Kidney tubule cell (primary cell): ENCODE results near the gene OPHN1.

Experiments used
- DNase-seq: peaks from one replicate; pipeline ENCODE4 v3.0.0-alpha.2; 2018; ENCODE audit warnings: low spot score

The OPHN1 gene, protein sequence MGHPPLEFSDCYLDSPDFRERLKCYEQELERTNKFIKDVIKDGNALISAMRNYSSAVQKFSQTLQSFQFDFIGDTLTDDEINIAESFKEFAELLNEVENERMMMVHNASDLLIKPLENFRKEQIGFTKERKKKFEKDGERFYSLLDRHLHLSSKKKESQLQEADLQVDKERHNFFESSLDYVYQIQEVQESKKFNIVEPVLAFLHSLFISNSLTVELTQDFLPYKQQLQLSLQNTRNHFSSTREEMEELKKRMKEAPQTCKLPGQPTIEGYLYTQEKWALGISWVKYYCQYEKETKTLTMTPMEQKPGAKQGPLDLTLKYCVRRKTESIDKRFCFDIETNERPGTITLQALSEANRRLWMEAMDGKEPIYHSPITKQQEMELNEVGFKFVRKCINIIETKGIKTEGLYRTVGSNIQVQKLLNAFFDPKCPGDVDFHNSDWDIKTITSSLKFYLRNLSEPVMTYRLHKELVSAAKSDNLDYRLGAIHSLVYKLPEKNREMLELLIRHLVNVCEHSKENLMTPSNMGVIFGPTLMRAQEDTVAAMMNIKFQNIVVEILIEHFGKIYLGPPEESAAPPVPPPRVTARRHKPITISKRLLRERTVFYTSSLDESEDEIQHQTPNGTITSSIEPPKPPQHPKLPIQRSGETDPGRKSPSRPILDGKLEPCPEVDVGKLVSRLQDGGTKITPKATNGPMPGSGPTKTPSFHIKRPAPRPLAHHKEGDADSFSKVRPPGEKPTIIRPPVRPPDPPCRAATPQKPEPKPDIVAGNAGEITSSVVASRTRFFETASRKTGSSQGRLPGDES

DNA sequence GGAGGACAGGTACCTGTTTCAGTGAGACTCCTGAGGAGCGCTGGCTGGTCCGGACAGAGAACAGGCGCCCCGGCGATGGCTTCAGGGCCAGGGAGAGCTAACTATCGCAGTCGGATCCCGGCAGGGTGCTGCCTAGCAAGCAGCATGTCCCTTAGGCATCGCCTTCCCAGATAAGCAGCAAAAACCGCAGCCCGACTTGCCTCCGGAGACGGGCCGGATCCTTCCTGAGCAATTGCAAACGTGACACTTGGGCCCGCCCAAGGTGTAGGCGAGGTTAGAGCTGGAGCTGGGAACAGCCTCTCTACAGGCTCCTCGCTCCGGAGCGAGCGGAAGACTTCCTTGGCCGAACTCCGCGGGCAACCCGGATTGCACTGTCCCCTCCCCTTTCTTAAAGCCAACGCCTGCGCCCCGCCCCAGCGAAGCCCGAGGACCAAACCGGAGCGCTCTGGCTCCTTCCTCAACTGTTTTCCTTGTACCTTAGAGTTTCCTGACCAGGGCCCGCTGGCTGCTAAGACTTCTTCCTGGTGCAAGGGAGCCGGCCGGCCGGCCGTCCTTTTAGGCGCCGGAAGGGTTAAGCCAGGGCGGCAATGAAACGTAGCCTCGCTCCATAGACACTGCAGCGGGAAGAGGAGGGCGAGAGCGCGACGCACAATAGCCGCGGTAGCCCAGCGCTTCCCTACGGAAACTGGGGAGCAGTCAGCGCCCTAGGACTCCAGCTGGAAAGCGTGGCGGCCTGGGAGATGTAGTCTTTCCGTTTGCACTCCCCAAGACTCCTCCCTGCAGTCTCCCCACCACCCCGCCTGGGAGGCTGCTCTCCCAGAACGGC is at the start of gene OPHN1:
Gene OPHN1 (minus strand): TSS at position 341 of the 826 bp plus-strand sequence. CDS start 475 bp downstream, outside the sequence.
- DNase-seq: peak; percentile 88

DNA sequence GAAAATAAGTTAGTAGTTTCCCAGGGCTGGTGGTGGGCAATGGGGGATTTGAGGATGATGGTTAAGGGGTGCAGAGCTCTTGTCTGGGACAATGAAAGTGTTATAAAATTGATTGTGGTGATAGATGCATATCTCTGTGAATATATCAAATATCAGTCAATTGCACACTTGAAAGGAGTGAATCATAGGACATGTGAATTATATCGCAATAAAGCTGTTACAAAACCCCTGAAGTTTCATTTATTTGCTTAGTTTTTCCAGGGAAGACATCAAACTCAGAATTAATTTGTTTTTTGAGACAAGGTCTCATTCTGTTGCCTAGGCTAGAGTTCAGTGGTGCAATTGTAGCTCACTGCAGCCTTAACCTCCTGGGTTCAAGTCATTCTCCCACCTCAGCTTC is 47.7 kb upstream of the OPHN1 start:
- no peak for DNase-seq

DNA sequence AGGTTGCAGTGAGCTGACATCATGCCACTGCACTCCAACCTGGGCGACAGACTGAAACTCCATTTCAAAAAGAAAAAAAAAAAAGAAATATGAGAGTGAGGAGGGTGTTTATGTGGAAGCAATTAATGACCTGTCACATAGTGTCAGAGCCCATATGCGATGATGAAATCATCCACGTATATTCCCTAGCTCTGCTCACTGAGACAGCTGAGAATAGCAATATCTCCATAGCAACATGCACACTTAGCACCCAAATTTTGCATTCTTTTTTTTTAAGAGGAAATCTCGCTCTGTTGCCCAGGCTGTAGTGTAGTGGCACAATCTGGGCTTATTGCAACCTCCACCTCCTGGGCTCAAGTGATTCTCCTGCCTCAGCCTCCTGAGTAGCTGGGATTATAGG is 31.5 kb upstream of the OPHN1 start:
- DNase-seq: no peak

DNA sequence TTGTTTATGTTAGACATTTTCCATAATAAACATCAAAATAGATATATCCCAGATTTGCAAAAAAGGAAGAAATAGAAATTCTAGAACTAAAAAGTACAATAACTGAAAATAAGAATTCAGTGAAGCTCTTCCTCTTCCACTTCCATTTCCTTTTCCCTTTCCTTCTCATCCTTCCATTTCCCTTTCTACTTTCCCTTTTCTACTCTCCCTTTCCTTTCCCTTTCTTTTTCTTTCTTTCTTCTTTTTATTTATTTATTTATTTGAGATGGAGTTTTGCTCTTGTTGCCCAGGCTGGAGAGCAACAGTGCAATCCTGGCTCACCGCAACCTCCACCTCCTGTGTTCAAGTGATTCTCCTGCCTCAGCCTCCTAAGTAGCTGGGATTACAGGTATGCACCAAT is 30.6 kb upstream of the OPHN1 start:
- DNase-seq: no peak

DNA sequence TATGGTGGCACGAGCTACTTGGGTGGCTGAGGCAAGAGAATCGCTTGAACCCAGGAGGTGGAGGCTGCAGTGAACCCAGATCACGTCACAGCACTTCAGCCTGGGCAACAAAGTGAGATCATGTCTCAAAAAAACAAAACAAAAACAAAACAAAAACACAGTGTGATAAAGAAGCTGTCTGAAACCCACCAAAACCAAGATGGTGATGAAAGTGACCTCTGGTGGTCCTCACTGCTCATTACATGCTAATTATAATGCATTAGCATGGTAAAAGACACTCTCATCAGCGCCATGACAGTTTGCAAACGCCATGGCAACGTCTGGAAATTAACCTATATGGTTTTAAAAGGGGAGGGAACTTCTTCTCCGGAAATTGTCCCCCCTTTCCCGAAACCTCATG is 29.4 kb upstream of the OPHN1 start:
- peak; percentile 39 for DNase-seq

DNA sequence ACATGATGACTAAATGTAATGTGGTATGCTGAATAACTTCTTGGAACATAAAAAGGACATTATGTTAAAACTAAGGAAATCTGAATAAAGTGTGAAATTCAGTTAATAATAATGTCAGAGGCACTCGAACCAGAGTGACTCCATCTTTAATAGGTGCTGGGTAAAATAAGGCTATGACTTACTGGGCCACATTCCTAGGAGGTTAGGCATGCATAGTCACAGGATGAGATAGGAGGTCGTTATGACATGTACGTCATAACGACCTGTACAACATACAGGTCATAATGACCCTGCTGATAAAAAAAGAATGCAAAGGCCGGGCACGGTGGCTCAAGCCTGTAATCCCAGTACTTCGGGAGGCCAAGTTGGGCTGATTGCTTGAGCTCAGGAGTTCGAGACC is 28.9 kb upstream of the OPHN1 start:
- DNase-seq: peak; percentile 41

DNA sequence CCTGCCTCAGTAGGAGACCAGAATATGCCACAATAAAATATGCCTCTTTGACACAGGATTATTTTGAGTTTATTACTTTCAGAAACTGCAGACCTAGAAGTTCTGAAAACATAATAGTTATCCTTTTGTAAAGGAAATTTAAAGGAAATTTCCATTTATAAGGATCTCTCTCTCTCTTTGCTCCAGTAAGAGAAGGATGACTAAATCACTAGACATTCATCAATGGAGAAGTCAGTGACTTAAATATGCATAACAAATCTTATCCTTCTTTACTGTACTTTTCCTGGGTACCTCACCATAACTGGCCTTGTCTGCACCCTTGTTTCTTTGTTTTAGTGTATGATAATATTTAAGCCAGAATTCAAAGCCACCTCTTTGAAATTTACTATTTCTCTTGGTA is 28.3 kb upstream of the OPHN1 start:
- no peak for DNase-seq

DNA sequence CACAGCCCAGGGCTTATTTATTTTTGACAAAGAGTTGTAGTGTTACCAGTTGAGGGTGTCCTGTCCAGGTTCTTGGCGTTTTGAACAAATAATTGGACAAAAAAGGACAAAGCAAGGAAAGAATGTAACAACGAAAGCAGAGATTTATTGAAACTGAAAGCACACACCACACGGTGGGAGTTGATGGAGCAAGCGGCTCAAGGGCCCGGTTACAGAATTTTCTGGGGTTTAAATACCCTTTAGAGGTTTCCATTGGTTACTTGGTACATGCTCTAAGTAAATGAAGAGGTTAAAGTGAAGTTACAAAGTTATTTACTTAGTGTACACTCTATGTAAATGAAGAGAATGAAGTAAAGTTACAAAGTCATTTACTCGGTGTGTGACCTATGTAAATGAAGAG is 27.8 kb upstream of the OPHN1 start:
- no peak for DNase-seq

DNA sequence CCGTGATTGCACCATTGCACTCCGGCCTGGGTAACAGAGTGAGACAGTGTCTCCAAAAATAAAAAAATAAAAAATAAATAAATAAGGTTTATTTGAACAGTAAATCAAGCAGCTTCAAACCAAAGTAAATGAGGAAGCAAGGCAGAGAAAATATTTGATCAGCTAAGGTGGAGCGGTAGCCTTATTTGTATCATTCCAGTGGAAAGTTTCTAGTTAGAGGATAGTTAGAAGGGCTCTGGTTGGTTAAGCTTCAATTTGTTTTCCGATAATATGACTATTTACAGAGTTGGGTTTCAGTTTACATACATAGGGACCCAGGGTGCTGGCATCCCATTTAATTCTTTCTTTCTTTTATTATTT is 21.8 kb upstream of the OPHN1 start:
- DNase-seq: no peak

DNA sequence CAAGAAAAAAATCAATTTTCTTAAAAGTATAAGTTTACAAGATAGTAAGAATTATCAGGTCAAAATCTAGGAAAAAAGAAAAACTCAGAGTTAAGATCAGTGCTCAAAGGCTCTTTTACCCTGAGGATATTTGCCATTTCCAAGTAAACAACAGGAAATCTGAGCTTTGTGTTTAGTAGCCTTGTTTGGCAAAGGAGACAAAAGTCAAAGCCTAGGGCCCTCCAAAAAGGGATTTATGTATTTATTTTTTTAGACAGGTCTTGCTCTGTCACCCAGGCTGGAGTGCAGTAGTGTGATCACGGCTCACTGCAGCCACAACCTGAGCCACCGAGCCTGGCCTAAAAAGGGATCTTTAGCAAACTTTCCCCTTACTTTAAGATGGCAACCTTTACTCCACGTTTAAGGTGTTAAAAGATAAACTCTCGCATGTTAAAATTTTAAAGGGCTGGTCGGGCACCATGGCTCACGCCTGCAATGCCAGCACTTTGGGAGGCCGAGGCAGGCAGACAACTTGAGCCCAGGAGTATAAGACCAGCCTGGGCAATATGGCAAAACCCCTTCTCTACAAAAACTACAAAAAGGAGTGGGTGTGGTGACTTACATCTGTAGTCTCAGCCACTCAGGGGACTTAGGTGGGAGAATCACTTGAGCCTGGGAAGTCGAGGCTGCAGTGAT is 21.3 kb upstream of the OPHN1 start:
- no peak for DNase-seq

DNA sequence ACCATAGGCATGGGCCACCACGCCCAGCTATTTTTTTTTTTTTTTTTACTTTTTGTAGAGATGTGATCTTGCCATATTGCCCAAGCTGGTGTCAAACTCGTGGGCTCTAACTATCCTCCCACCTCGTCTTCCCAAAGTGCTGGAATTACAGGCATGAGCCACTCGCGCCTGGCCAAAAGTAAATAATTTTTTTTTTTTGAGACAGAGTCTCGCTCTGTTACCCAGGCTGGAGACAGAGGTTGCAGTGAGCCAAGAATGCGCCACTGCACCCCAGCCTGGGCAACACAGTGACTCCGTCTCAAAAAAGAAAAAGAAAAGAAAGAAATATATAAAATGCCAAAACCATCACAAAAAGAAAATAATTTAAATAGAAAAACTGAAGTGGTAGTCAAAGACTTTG is 18.4 kb upstream of the OPHN1 start:
- no peak for DNase-seq

DNA sequence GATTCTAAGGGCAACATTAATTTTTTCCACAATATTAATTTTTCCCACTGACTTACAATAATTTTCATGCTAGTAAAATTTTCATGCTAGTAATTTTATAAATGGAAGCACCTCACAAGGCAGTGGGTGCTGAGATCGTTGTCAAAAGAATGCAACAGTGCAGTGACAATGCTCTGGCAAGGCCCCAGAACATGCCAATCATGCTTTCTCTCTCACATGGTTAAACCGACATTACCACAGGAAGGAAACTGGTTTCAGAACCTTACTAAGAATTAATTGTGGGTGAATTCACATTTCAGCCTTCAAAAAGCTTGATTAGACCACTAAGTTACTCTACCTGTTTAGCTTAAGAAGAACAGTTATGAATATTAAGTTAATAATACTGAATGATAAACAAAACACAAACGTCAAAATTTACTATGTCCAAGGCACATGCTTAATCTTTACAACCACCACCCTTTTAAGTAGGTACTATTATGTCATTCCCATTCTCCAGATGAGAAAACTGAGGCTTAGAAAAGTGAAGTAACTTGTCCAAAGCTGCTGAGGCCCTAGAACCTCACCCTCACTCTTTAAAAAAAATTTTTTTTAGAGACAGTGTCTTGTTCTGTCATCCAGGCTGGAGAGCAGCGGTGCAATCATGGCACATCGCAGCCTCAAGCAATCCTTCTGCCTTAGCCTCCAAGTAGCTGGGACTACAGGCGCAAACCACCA is 10.0 kb upstream of the OPHN1 start:
- peak; percentile 68 for DNase-seq

DNA sequence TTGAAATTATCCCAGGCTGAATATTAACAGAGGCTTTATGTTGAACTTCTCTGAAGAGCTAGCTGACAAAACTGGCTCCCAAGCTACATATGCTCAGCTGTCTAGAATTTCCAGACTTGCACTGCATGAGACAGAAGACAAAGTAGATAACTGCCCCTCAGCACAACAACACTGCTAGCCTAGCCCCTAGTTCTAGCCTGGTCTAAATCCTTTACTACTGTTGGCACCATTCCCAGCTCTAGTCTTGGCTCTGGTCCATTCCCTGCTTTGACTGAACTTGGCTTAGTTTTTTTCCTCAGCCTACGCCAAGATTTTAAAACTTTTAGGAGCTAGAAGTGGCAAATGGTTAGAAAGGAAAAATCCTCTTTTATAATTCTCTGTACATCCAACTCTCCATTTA is 7.6 kb upstream of the OPHN1 start:
- DNase-seq: peak; percentile 48

DNA sequence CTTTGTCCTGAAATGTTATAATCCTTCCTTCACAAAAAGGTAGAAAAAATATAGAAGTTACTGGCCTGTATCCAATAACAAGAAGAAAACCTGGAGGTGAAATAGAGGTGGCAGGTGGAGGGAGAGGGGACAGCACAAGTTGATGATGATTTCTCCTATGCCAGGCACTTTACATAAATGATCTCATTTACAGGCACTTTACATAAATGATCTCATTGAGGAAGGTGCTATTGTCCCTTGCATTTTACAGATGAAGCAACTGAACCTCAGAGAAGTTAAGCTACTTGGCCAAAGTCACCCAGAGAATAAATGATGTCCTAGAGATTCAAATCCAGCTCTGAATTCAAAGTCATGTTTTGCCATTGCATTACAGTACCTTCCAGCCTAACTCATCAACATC is 7.1 kb upstream of the OPHN1 start:
- DNase-seq: peak; percentile 16

DNA sequence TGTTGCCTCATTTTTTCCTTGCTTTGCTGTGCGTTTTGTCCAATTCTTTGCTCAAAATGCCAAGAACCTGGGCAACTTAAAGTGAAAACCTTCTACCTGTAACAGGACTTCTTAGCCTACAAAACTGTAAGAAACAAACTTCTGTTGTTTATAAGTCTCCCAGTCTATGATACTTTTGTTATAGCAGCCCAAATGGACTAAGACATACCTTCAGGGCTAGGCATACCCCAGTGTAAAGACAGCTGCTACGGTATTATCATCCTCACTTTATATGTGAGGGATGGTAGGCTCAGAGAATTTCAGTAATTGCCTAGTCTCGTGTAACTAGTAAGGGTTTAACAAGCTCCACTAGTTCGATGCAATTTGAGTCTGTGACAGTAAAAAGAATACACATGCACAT is 6.0 kb upstream of the OPHN1 start:
- no peak for DNase-seq

DNA sequence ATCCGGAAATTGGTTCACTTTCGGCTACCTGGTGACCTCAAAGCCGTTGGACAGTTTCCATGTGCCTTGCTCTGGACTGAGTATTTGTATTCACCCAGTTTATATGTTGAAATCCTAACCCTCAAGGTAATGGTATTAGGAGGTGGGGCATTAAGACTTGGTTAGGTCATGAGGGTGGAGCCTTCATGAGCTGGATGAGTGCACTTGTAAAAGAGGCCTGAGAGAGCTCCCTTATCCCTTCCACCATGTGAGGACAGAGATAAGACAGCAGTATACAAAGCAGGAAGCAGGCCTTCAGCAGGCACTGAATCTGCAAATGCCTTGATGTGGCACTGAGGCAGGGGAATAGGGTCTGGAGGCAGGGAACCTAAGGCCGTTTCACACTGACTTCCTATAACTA is 5.3 kb upstream of the OPHN1 start:
- peak; percentile 33 for DNase-seq

DNA sequence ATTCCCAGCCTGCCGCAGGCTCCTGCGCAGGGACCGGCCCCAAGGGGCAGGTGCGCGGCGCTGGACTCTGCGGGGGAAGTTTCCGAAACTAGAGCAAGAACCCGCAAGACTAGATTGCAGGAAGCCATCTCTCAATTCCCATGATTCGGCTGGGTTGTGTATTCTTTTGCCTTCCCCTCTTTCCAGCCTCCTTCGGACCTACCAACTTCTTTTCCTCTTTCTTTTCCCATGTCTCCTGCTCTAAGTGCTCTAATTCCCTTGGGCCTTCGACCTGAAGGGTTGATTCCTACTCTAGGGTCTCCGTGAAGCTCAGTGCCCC is 645 bp upstream of the OPHN1 start:
- DNase-seq: no peak

DNA sequence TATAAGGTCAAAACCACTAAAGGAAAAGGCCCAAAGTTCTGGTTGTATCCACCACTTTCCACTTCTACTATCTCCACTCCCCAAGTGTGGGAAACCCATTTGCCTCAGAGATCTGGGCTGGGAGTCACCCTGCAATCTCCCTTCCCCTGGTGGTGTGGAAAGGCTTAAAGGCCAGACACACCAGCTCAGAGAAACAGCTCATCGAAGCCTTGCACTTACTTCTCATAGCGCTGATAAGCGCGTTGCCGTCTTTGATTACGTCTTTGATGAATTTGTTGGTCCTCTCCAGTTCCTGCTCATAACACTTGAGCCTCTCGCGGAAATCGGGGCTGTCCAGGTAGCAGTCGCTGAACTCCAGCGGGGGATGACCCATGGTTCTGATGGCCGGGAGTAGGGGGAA is 647 bp downstream of the OPHN1 start:
- DNase-seq: peak; percentile 17

DNA sequence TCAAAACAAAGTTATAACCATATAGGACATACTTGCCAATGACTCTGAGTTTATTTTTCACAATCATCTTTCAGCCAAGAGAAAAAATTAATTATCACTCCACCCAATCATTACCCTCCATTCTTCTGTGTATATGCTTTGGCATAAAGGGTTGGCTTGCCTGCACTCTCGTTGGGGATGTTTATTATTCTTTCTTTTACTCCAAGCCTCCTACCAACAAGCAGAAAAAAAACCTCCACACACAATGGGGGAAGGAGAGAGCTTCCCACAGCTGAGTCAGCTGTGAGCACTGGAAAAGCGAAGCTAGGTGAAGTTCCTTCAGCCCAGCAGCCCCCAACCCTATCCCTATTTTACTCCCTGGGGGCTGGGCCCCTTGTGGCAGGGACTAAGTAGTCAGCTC is 1.5 kb downstream of the OPHN1 start:
- DNase-seq: no peak

DNA sequence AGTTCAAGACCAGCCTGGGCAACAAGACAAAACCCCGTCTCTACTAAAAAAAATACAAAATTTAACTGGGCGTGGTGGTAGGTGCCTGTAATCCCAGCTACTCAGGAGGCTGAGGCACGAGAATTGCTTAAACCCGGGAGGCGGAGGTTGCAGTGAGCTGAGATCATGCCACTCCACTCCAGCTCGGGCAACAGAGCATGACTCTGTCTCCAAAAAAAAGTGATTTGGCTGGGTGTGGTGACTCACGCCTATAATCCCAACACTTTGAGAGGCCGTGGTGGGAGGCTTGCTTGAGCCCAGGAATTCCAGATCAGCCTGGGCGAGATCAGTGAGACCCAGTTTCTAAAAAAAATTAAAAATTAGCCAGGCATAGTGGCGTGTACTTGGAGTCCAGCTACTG is 4.1 kb downstream of the OPHN1 start:
- DNase-seq: peak; percentile 76

DNA sequence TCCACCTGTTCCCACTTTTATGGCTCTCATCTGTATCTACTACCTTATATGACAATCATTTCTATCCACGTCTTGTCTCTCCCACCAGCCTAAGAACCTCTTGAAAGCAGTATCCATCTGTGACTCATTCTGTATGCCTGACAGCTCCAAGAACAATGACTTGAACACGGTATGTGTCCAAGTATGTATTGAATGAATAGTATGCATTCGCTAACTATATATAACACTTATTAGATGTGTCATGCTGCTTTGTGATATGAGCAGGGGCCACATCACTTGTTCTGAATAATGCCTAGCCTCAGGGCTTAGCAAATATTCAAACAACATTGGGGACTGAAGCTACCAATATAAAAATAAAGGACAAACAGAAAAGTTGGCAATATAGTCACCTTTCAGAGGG is 4.9 kb downstream of the OPHN1 start:
- DNase-seq: peak; percentile 62

DNA sequence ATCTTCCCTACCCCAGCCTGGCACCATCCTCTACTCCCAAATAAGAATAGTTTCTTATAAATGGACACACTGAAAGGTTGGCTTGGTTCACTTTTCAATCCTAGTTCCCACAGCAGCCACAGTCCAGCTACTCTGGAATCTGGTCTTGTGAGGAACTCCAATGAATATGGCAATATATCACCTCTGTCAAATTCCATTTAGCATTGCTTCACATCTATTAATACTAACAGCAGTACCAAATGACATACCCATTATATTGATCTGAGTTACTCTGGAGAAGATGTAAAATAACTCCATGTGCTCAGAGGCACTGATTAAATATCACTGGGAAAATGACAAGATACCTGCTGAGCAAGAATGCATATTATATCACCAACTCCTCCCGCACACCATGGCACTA is 8.6 kb downstream of the OPHN1 start:
- no peak for DNase-seq
